GM12873 (cell line): ENCODE data around the gene SATB2.

Experiments used
- CTCF ChIP-seq: IDR thresholded peaks from 2 replicates; pipeline ENCODE4 v1.5.1; 2012; ENCODE audit warnings: low read depth, mild to moderate bottlenecking, moderate library complexity, low read length, control low read depth; ENCODE audit not compliant: insufficient read depth; ENCODE audit errors: missing control alignments

SATB2 gene

GRCh38 chr2:199443589-199444130 is 14.1 kb downstream of the SATB2 start:
- no peak for TF ChIP-seq CTCF

- TF ChIP-seq CTCF: no peak
These were observed 15.6 kb downstream of the SATB2 start for GRCh38 chr2:199442173-199442572.

- TF ChIP-seq CTCF: no peak
These were observed 16.0 kb downstream of the SATB2 start for GRCh38 chr2:199441759-199442158.

- no peak for TF ChIP-seq CTCF
These were observed 17.6 kb downstream of the SATB2 start for GRCh38 chr2:199440118-199440517.

GRCh38 chr2:199439542-199439941 is 18.2 kb downstream of the SATB2 start:
- TF ChIP-seq CTCF: no peak

- no peak for TF ChIP-seq CTCF
These were observed 18.7 kb downstream of the SATB2 start for GRCh38 chr2:199439066-199439465.

- TF ChIP-seq CTCF: no peak
These were observed 23.2 kb downstream of the SATB2 start for GRCh38 chr2:199434555-199434954.
